Left ventricle myocardium superior (tissue), 1 donor: Measurements from ENCODE around the gene YIF1B. TPM values are rescaled to one million over a fixed set of nuclear protein-coding genes. Genes with fewer than 3 reads are reported as not detected.
"Not testable (repeated sequence)": the region's sequence is repeated elsewhere in the genome, so short reads cannot be mapped to it uniquely, and the experiment has no call there.

ENCODE experiments used
- ATAC-seq: fragments of 200-7000 bp; cut with Tn5 transposase; one replicate; pipeline ENCODE4 v1.9.1; 2020; ENCODE audit warnings: mild to moderate bottlenecking, moderate library complexity
- DNase-seq: peaks from one replicate; pipeline ENCODE4 v3.0.0-alpha.2; 2020
- intact Hi-C: fragments of 100-400 bp; cut with micrococcal nuclease; formaldehyde crosslinking; loops from one replicate; pipeline ENCODE4 v1.11.0; 2022
- total RNA-seq: library from RNA; stranded (reverse); fragmentation: NEBNext Ultra II Directional; extraction: Animal tissue kit (Norgen Biotek cat#: 25700); gene quantifications from one replicate; pipeline ENCODE4 v1.2.1, GENCODE V29; 2021
- donor health status: DM: no; HTN: yes; CAD: no; lungs with severe emphysema.

The YIF1B gene
- total RNA-seq, 1 donor from 2014 or later = 33.8 TPM

GRCh38 chr19:38262585-38263268 lies 53.0 kb downstream of the YIF1B start:
- ATAC-seq = no peak
- intact Hi-C loops = no loop called here
- DNase-seq = no peak

DNA sequence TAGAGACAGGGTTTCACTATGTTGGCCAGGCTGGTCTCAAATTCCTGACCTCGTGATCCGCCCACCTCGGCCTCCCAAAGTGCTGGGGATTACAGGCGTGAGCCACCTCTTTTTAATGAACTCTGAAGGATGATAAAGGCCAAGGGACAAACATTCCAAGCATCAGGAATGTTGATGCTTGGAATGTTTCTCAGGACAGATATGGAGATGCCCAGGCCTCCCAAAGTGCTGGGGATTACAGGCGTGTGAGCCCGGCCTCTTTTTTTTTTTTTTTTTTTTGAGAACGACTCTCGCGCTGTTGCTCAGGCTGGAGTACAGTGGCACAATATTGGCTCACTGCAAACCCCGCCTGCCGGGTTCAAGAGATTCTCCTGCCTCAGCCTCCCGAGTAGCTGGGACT lies 53.8 kb downstream of the YIF1B start:
- DNase-seq, intact Hi-C loops, ATAC-seq: not testable (repeated sequence)

GRCh38 chr19:38255383-38256014 lies 60.2 kb downstream of the YIF1B start:
- no peak for ATAC-seq
- no peak for DNase-seq
- intact Hi-C loops = no loop called here

- intact Hi-C loops = no loop called here
- DNase-seq (no peak), ATAC-seq (no peak)
Observed at GRCh38 chr19:38253788-38254187, 62.0 kb downstream of the YIF1B start.

Other genes starting within 250 kb of the YIF1B start
- 0.40 TPM for gene DPF1, start 91.7 kb downstream of the YIF1B start, total RNA-seq
- 27.6 TPM for gene PPP1R14A, start 59.6 kb downstream of the YIF1B start, total RNA-seq
- 9.9 TPM for gene SPINT2, start 51.4 kb downstream of the YIF1B start, total RNA-seq
- gene C19orf33, start 11.7 kb downstream of the YIF1B start, total RNA-seq = 1.5 TPM
- gene KCNK6, start 3.9 kb upstream of the YIF1B start, total RNA-seq = 5.5 TPM
- 1.2 TPM for gene CATSPERG, start 19.9 kb upstream of the YIF1B start, total RNA-seq
- gene PSMD8, start 58.6 kb upstream of the YIF1B start, total RNA-seq = 306 TPM
- gene GGN, start 72.1 kb upstream of the YIF1B start, total RNA-seq = 0.15 TPM
- gene SPRED3, start 72.8 kb upstream of the YIF1B start, total RNA-seq = 0.10 TPM
- 11.9 TPM for gene FAM98C, start 87.1 kb upstream of the YIF1B start, total RNA-seq
- gene RASGRP4, start 110.3 kb upstream of the YIF1B start, total RNA-seq = 1.2 TPM
- 1.1 TPM for gene RYR1, start 117.7 kb upstream of the YIF1B start, total RNA-seq